GM12874 (cell line): Measurements from ENCODE around the gene ADIPOR2.

Experiments
- CTCF ChIP-seq: IDR thresholded peaks from 2 replicates; pipeline ENCODE4 v1.5.1; 2011; ENCODE audit warnings: low read depth, mild to moderate bottlenecking, control low read depth, low read length, moderate library complexity; ENCODE audit not compliant: insufficient read depth

ADIPOR2 gene

DNA sequence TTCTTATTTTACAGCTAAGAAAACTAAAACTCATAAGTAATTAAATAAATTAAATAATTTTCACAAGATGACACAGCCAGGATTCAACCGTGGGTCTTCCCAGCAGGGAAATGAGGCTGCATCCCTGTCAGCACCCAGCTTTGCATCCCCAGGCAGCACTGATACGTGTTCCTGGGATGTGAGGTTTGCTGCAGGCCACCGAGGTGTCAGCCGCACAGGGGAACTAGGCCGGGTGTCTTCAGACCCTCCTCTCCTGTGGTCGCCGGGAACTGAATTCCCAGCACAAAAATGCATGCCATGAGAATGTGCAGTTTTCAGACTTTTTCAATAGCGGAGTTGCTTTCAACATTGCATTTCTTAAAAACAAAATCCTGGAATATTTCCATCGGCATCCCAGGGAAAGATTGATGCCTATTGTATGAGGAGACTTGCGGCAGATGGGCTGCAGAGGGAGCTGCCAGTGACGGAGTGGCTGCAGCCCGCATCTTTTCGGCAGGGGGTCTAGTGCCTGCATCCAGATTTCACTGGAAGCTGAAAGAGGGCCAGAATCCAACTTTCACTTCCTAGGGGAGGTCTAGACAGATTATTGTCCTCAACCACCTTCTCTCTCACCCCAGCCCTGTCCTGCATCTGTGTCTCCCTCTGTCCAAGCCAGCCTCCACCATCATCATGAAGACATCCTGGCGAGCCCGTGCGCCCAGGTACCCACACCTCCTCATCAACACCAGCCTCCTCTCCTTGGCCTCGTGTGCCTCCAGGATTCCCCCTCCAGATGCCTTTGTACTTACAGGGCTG, 142.1 kb downstream of the ADIPOR2 start:
- no peak for TF ChIP-seq CTCF

DNA sequence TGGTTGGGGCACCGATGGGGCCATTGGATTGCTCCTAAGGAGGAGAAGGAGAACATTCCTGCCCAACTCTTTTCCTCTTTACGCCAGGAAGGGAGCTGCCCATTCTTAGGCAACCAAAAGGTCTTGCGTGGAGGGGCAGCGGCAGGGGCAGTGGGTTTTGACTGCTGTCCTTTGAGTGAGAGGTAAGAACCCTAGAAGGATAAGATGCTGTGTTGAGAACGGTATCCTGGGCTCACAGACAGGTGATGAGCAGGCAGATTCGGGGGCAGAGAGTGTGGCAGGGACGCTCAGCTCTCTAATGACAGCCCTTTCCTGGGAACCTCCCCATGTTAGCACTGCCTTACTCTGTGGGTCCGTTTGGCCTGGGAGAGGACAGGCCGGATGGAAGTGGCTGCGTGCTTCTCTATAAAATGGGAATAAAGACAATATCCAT, 142.7 kb downstream of the ADIPOR2 start:
- no peak for TF ChIP-seq CTCF

DNA sequence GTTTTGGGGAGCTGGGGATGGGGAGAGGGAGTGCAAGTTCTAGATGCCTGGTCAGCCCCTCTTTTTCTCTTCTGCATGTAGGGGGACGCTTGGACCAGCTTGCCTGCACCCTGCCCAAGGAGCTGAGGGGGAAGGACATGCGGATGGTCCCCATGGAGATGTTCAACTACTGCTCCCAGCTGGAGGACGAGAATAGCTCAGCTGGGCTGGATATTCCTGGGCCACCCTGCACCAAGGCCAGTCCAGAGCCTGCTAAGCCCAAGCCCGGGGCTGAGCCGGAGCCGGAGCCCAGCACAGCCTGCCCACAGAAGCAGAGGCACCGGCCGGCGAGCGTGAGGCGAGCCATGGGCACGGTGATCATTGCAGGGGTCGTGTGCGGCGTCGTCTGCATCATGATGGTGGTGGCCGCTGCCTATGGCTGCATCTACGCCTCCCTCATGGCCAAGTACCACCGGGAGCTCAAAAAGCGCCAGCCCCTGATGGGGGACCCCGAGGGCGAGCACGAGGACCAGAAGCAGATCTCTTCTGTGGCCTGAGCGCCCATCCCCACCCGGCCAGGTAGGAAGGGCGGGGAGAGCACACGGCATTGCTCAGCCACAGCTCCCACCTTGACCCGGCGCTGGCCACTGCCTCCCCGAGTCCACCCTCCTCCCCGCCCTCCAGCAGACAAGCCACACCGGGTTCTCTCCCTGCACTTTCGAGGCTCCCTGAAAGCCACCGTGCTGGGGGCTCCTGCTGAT, 143.5 kb downstream of the ADIPOR2 start:
- no peak for TF ChIP-seq CTCF

- no peak for TF ChIP-seq CTCF
Measured at GRCh38 chr12:1835211-1836131, 144.6 kb downstream of the ADIPOR2 start.

GRCh38 chr12:1836241-1836803, 145.5 kb downstream of the ADIPOR2 start:
- no peak for TF ChIP-seq CTCF

GRCh38 chr12:1836854-1837421, 146.1 kb downstream of the ADIPOR2 start:
- no peak for TF ChIP-seq CTCF
